SK-N-SH treated with all-trans-retinoic acid at 6 μM for 48 hours (cell line): ENCODE measurements around the gene SYDE2.
"Not testable (repeated sequence)": the region's sequence is repeated elsewhere in the genome, so short reads cannot be mapped to it uniquely, and the experiment has no call there.

Experiments used
- ATAC-seq: fragments of 200-7000 bp; cut with Tn5 transposase; 3 replicates; pipeline ENCODE4 v1.9.1; 2020; ENCODE audit warnings: mild to moderate bottlenecking, moderate library complexity
- ARNTL ChIP-seq: fragments of 450-650 bp; formaldehyde crosslinking; IDR thresholded peaks from 2 replicates; pipeline ENCODE4 v1.5.0; 2020; ENCODE audit warnings: low read depth, mild to moderate bottlenecking, moderate library complexity, borderline replicate concordance
- ESRRG ChIP-seq: fragments of 250-450 bp; sonication (Bioruptor Pico); IDR thresholded peaks from 2 replicates; pipeline ENCODE4 v1.6.1; 2021; ENCODE audit warnings: mild to moderate bottlenecking
- OSR1 ChIP-seq: fragments of 250-450 bp; sonication (Bioruptor Pico); IDR thresholded peaks from 2 replicates; pipeline ENCODE4 v1.8.0; 2022; ENCODE audit warnings: moderate library complexity, mild to moderate bottlenecking, inconsistent platforms
- PPARA ChIP-seq: fragments of 250-450 bp; sonication (Bioruptor Pico); IDR thresholded peaks from 2 replicates; pipeline ENCODE4 v1.5.0; 2020; ENCODE audit warnings: mild to moderate bottlenecking, borderline replicate concordance
- SNAI2 ChIP-seq: fragments of 250-450 bp; sonication (Bioruptor Pico); IDR thresholded peaks from 2 replicates; pipeline ENCODE4 v1.5.0; 2020; ENCODE audit warnings: mild to moderate bottlenecking, moderate library complexity
- TCF4 ChIP-seq: fragments of 250-450 bp; sonication (Bioruptor Pico); IDR thresholded peaks from 2 replicates; pipeline ENCODE4 v1.8.0; 2021; ENCODE audit warnings: mild to moderate bottlenecking, moderate library complexity, borderline replicate concordance
- TOX ChIP-seq: fragments of 250-450 bp; sonication (Bioruptor Pico); IDR thresholded peaks from 2 replicates; pipeline ENCODE4 v1.8.0; 2021; ENCODE audit warnings: mild to moderate bottlenecking, moderate library complexity, borderline replicate concordance
- ZC3H10 ChIP-seq: fragments of 250-450 bp; sonication (Bioruptor Pico); IDR thresholded peaks from 2 replicates; pipeline ENCODE4 v1.5.1; 2021; ENCODE audit warnings: mild to moderate bottlenecking, moderate library complexity
- ZFP3 ChIP-seq: fragments of 250-450 bp; sonication (Bioruptor Pico); IDR thresholded peaks from 2 replicates; pipeline ENCODE4 v1.5.0; 2020; ENCODE audit warnings: mild to moderate bottlenecking, moderate library complexity
- ZFP30 ChIP-seq: fragments of 450-650 bp; formaldehyde crosslinking; IDR thresholded peaks from 2 replicates; pipeline ENCODE4 v1.5.0; 2022; ENCODE audit warnings: mild to moderate bottlenecking, moderate library complexity
- ZNF565 ChIP-seq: fragments of 450-650 bp; formaldehyde crosslinking; conservative IDR thresholded peaks from 2 replicates; pipeline ENCODE4 v1.5.0; 2020; ENCODE audit warnings: low read depth, mild to moderate bottlenecking, moderate library complexity
- ZNF70 ChIP-seq: fragments of 450-650 bp; formaldehyde crosslinking; IDR thresholded peaks from 2 replicates; pipeline ENCODE4 v1.5.0; 2020; ENCODE audit warnings: mild to moderate bottlenecking, moderate library complexity
- ZNF8 ChIP-seq: fragments of 450-650 bp; formaldehyde crosslinking; IDR thresholded peaks from 2 replicates; pipeline ENCODE4 v1.5.0; 2020; ENCODE audit warnings: mild to moderate bottlenecking, moderate library complexity
- TF ChIP-seq, protein P1 (sequence below): fragments of 250-450 bp; sonication (Bioruptor Pico); IDR thresholded peaks from 2 replicates; pipeline ENCODE4 v1.5.1; 2020; ENCODE audit warnings: low read depth, mild to moderate bottlenecking, moderate library complexity
- TF ChIP-seq, protein P2 (sequence below): fragments of 250-450 bp; sonication (Bioruptor Pico); IDR thresholded peaks from 2 replicates; pipeline ENCODE4 v1.5.0; 2020; ENCODE audit warnings: mild to moderate bottlenecking, moderate library complexity
- TF ChIP-seq, protein P3 (sequence below): fragments of 250-450 bp; sonication (Bioruptor Pico); IDR thresholded peaks from 2 replicates; pipeline ENCODE4 v1.8.0; 2020; ENCODE audit warnings: mild to moderate bottlenecking, moderate library complexity, borderline replicate concordance
- TF ChIP-seq, protein P4 (sequence below): fragments of 250-450 bp; sonication (Bioruptor Pico); IDR thresholded peaks from 2 replicates; pipeline ENCODE4 v1.8.0; 2021; ENCODE audit warnings: low read depth, mild to moderate bottlenecking, moderate library complexity, borderline replicate concordance
- TF ChIP-seq, protein P5 (sequence below): fragments of 250-450 bp; sonication (Bioruptor Pico); IDR thresholded peaks from 2 replicates; pipeline ENCODE4 v1.5.1; 2021; ENCODE audit warnings: mild to moderate bottlenecking, moderate library complexity

Gene SYDE2

DNA sequence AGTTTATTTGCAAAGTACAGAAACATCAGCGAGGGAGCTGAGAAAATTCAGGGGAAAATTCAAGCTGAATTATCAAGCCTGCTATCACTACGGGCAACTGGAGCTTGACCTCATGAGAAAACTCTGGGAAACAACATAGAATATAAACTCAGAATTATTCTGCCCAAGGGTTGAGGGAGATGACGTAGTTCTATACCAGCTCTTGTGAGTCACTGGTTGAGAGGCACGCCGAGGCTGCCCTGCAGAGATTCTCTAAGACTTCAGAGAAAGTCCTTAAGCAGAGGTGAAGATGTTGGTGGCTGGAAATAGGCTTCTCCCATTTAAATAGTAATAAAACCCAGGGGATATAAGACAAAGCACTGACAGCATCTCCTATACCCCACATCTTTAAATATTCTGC lies 12.3 kb downstream of the SYDE2 start:
- TF ChIP-seq, protein P1, sequence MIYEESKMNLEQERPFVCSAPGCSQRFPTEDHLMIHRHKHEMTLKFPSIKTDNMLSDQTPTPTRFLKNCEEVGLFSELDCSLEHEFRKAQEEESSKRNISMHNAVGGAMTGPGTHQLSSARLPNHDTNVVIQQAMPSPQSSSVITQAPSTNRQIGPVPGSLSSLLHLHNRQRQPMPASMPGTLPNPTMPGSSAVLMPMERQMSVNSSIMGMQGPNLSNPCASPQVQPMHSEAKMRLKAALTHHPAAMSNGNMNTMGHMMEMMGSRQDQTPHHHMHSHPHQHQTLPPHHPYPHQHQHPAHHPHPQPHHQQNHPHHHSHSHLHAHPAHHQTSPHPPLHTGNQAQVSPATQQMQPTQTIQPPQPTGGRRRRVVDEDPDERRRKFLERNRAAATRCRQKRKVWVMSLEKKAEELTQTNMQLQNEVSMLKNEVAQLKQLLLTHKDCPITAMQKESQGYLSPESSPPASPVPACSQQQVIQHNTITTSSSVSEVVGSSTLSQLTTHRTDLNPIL (CRISPR knock-in tag) = no peak
- peak; percentile 46; the same call in 1 of the 3 replicates for ATAC-seq

DNA sequence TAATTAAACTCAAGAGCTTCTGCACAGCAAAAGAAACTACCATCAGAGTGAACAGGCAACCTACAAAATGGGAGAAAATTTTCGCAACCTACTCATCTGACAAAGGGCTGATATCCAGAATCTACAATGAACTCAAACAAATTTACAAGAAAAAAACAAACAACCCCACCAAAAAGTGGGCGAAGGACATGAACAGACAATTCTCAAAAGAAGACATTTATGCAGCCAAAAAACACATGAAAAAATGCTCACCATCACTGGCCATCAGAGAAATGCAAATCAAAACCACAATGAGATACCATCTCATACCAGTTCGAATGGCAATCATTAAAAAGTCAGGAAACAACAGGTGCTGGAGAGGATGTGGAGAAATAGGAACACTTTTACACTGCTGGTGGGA lies 13.8 kb downstream of the SYDE2 start:
- ATAC-seq = not testable (repeated sequence)

DNA sequence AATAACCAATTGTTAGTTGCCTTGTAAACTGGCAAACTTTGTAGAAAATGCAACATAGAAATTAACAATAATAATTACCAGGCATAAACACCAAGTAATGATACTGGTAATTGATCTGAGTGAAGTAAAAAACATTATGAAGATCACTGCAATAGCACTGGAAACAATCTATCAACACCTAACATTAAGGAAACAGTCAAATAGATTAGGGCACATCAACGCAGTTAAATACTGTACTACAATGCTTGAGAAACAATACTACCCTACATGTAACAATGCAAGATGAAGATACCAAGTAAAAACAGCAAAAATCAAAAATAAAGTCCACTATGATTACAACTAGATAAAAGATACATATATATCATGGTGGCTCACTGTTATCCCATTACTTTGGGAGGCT lies 16.6 kb downstream of the SYDE2 start:
- no peak for ATAC-seq
- TF ChIP-seq, protein P2, sequence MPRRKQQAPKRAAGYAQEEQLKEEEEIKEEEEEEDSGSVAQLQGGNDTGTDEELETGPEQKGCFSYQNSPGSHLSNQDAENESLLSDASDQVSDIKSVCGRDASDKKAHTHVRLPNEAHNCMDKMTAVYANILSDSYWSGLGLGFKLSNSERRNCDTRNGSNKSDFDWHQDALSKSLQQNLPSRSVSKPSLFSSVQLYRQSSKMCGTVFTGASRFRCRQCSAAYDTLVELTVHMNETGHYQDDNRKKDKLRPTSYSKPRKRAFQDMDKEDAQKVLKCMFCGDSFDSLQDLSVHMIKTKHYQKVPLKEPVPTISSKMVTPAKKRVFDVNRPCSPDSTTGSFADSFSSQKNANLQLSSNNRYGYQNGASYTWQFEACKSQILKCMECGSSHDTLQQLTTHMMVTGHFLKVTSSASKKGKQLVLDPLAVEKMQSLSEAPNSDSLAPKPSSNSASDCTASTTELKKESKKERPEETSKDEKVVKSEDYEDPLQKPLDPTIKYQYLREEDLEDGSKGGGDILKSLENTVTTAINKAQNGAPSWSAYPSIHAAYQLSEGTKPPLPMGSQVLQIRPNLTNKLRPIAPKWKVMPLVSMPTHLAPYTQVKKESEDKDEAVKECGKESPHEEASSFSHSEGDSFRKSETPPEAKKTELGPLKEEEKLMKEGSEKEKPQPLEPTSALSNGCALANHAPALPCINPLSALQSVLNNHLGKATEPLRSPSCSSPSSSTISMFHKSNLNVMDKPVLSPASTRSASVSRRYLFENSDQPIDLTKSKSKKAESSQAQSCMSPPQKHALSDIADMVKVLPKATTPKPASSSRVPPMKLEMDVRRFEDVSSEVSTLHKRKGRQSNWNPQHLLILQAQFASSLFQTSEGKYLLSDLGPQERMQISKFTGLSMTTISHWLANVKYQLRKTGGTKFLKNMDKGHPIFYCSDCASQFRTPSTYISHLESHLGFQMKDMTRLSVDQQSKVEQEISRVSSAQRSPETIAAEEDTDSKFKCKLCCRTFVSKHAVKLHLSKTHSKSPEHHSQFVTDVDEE (CRISPR knock-in tag) = no peak
- TF ChIP-seq, protein P3, sequence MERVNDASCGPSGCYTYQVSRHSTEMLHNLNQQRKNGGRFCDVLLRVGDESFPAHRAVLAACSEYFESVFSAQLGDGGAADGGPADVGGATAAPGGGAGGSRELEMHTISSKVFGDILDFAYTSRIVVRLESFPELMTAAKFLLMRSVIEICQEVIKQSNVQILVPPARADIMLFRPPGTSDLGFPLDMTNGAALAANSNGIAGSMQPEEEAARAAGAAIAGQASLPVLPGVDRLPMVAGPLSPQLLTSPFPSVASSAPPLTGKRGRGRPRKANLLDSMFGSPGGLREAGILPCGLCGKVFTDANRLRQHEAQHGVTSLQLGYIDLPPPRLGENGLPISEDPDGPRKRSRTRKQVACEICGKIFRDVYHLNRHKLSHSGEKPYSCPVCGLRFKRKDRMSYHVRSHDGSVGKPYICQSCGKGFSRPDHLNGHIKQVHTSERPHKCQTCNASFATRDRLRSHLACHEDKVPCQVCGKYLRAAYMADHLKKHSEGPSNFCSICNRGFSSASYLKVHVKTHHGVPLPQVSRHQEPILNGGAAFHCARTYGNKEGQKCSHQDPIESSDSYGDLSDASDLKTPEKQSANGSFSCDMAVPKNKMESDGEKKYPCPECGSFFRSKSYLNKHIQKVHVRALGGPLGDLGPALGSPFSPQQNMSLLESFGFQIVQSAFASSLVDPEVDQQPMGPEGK (CRISPR knock-in tag) = no peak
- TF ChIP-seq ZNF8 (no peak), ZNF565 (CRISPR knock-in tag) (no peak), OSR1 (CRISPR knock-in tag) (no peak), TCF4 (no peak), TOX (no peak), ESRRG (CRISPR knock-in tag) (no peak), ZC3H10 (CRISPR knock-in tag) (no peak), SNAI2 (CRISPR knock-in tag) (no peak), PPARA (CRISPR knock-in tag) (no peak), ZFP3 (CRISPR knock-in tag) (no peak), ZFP30 (CRISPR knock-in tag) (no peak), ZNF70 (CRISPR knock-in tag) (no peak)

DNA sequence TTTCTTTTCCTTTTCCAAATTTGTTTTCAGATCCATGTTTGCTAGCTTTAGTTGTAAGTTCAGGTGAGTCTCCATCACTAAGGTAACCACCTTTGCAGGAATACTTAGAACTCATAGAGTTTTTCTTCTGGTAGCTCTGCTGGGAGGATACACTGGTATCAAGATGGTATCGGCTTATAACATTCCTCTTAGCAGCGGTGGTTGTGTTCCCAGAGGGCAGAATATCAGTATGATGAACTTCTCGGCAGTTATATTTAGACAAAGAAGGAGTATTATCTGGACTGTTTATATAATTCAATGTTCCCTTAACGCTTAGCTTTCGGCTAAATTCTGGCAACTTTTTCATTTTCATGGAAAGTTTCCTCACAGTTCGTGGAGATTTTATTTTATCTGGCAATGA lies 18.1 kb downstream of the SYDE2 start:
- no peak for ATAC-seq
- no peak for TF ChIP-seq SNAI2 (CRISPR knock-in tag)
- TF ChIP-seq ARNTL (CRISPR knock-in tag) = no peak
- no peak for TF ChIP-seq ZFP30 (CRISPR knock-in tag)
- TF ChIP-seq ZNF565 (CRISPR knock-in tag) = no peak
- TF ChIP-seq, protein P4, sequence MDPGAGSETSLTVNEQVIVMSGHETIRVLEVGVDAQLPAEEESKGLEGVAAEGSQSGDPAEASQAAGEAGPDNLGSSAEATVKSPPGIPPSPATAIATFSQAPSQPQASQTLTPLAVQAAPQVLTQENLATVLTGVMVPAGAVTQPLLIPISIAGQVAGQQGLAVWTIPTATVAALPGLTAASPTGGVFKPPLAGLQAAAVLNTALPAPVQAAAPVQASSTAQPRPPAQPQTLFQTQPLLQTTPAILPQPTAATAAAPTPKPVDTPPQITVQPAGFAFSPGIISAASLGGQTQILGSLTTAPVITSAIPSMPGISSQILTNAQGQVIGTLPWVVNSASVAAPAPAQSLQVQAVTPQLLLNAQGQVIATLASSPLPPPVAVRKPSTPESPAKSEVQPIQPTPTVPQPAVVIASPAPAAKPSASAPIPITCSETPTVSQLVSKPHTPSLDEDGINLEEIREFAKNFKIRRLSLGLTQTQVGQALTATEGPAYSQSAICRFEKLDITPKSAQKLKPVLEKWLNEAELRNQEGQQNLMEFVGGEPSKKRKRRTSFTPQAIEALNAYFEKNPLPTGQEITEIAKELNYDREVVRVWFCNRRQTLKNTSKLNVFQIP (CRISPR knock-in tag) = no peak
- TF ChIP-seq, protein P2 (CRISPR knock-in tag) = no peak
- no peak for TF ChIP-seq ZNF8
- TF ChIP-seq, protein P5, sequence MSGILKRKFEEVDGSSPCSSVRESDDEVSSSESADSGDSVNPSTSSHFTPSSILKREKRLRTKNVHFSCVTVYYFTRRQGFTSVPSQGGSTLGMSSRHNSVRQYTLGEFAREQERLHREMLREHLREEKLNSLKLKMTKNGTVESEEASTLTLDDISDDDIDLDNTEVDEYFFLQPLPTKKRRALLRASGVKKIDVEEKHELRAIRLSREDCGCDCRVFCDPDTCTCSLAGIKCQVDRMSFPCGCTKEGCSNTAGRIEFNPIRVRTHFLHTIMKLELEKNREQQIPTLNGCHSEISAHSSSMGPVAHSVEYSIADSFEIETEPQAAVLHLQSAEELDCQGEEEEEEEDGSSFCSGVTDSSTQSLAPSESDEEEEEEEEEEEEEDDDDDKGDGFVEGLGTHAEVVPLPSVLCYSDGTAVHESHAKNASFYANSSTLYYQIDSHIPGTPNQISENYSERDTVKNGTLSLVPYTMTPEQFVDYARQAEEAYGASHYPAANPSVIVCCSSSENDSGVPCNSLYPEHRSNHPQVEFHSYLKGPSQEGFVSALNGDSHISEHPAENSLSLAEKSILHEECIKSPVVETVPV = no peak
- TF ChIP-seq ZC3H10 (CRISPR knock-in tag) = no peak
